ENCODE measurements around the gene MYO10.

MYO10 gene

GRCh38 chr5:16952968-16953671 lies 17.0 kb upstream of the MYO10 start:
- no peak overlapping the region for H2AFZ ChIP-seq (ENCODE audit: low read depth)

GRCh38 chr5:16946725-16947124 lies 10.6 kb upstream of the MYO10 start:
- H3K36me3 ChIP-seq (ENCODE audit: insufficient read depth) = no peaks in the 10 kb centered on the region
- no peak for TF ChIP-seq CTCF (conservative IDR thresholded peaks at IDR 0.05; ENCODE audit: low read depth, low read length)
- no peak overlapping the region for H3K27ac ChIP-seq

More at GRCh38 chr5:16952968-16953671, 17.0 kb upstream of the MYO10 start:
- Histone ChIP-seq H3K4me1 (ENCODE audit: low read depth, poor library complexity, severe bottlenecking) (no peaks in the 10 kb centered on the region), H4K20me1 (ENCODE audit: insufficient read depth) (no peaks in the 10 kb centered on the region), H3K4me2 (no peak overlapping the region), H3K27ac (no peak overlapping the region), H3K79me2 (ENCODE audit: insufficient read depth, low read depth) (no peaks in the 10 kb centered on the region), H3K36me3 (ENCODE audit: insufficient read depth) (no peaks in the 10 kb centered on the region), H3K27me3 (ENCODE audit: insufficient read depth, low read depth) (no peaks in the 10 kb centered on the region), H3K9ac (no peak overlapping the region), H3K4me3 (IDR thresholded peaks at IDR 0.05; ENCODE audit: insufficient read depth, low read depth, low read length) (no peak overlapping the region)
- TF ChIP-seq CTCF (conservative IDR thresholded peaks at IDR 0.05; ENCODE audit: low read depth, low read length) = no peak

GRCh38 chr5:16944816-16945562 lies 8.9 kb upstream of the MYO10 start:
- no peaks in the 10 kb centered on the region for H4K20me1 ChIP-seq (ENCODE audit: insufficient read depth)
- H3K27me3 ChIP-seq (ENCODE audit: insufficient read depth, low read depth) = no peaks in the 10 kb centered on the region
- H2AFZ ChIP-seq (ENCODE audit: low read depth) = no peak overlapping the region
- no peak overlapping the region for H3K4me2 ChIP-seq
- H3K27ac ChIP-seq = no peak overlapping the region
- no peak overlapping the region for H3K4me3 ChIP-seq (IDR thresholded peaks at IDR 0.05; ENCODE audit: insufficient read depth, low read depth, low read length)
- no peaks in the 10 kb centered on the region for H3K36me3 ChIP-seq (ENCODE audit: insufficient read depth)
- no peak for TF ChIP-seq CTCF (conservative IDR thresholded peaks at IDR 0.05; ENCODE audit: low read depth, low read length)
- no peaks in the 10 kb centered on the region for H3K4me1 ChIP-seq (ENCODE audit: low read depth, poor library complexity, severe bottlenecking)
- H3K9ac ChIP-seq = no peak overlapping the region
- no peaks in the 10 kb centered on the region for H3K79me2 ChIP-seq (ENCODE audit: insufficient read depth, low read depth)

More at GRCh38 chr5:16946725-16947124, 10.6 kb upstream of the MYO10 start:
- H3K79me2 ChIP-seq (ENCODE audit: insufficient read depth, low read depth) = no peaks in the 10 kb centered on the region
- H3K4me2 ChIP-seq = no peak overlapping the region
- no peak overlapping the region for H3K9ac ChIP-seq
- no peaks in the 10 kb centered on the region for H3K4me1 ChIP-seq (ENCODE audit: low read depth, poor library complexity, severe bottlenecking)
- no peaks in the 10 kb centered on the region for H4K20me1 ChIP-seq (ENCODE audit: insufficient read depth)
- no peak overlapping the region for H3K4me3 ChIP-seq (IDR thresholded peaks at IDR 0.05; ENCODE audit: insufficient read depth, low read depth, low read length)
- H2AFZ ChIP-seq (ENCODE audit: low read depth) = no peak overlapping the region
- H3K27me3 ChIP-seq (ENCODE audit: insufficient read depth, low read depth) = no peaks in the 10 kb centered on the region

GRCh38 chr5:16943846-16944678 lies 8.0 kb upstream of the MYO10 start:
- H3K4me1 ChIP-seq (ENCODE audit: low read depth, poor library complexity, severe bottlenecking) = no peaks in the 10 kb centered on the region
- TF ChIP-seq CTCF (conservative IDR thresholded peaks at IDR 0.05; ENCODE audit: low read depth, low read length) = no peak
- no peaks in the 10 kb centered on the region for H3K27me3 ChIP-seq (ENCODE audit: insufficient read depth, low read depth)

More at GRCh38 chr5:16943846-16944678, 8.0 kb upstream of the MYO10 start:
- Histone ChIP-seq H3K27ac (no peak overlapping the region), H3K4me2 (no peak overlapping the region), H3K79me2 (ENCODE audit: insufficient read depth, low read depth) (no peaks in the 10 kb centered on the region), H3K36me3 (ENCODE audit: insufficient read depth) (no peaks in the 10 kb centered on the region), H3K9ac (no peak overlapping the region), H4K20me1 (ENCODE audit: insufficient read depth) (no peaks in the 10 kb centered on the region), H3K4me3 (IDR thresholded peaks at IDR 0.05; ENCODE audit: insufficient read depth, low read depth, low read length) (no peak overlapping the region), H2AFZ (ENCODE audit: low read depth) (no peak overlapping the region)
